Astrocyte (in vitro differentiated cells and primary cell): ENCODE results near the gene PAQR4. TPM values are rescaled to one million over a fixed set of nuclear protein-coding genes. Genes with fewer than 3 reads are reported as not detected.
A peak's percentile ranks its signal among the peaks of the same experiment; 100 is the strongest.

ENCODE experiments used
- DNase-seq: peaks from one replicate; pipeline ENCODE4 v3.0.0-alpha.2; 2010; ENCODE audit warnings: low read depth
- FAIRE-seq: peaks from 2 replicates; lab custom pipeline; 2011; peaks lifted over from hg19 to GRCh38; lab: Jason Lieb, UNC
- H2AFZ ChIP-seq: 2 replicates; pipeline ENCODE4 v1.6.0; 2012; ENCODE audit warnings: low read depth, low read length, inconsistent platforms
- H3K27ac ChIP-seq: 2 replicates; pipeline ENCODE4 v1.5.1; 2011; ENCODE audit warnings: low read depth, low read length, inconsistent platforms
- H3K27me3 ChIP-seq: 2 replicates; pipeline ENCODE4 v1.6.0; 2011; ENCODE audit warnings: low read length, inconsistent platforms; ENCODE audit not compliant: insufficient read depth
- H3K36me3 ChIP-seq: 2 replicates; pipeline ENCODE4 v1.5.1; 2011; ENCODE audit warnings: low read length, inconsistent platforms; ENCODE audit not compliant: insufficient read depth
- H3K4me1 ChIP-seq: 2 replicates; pipeline ENCODE4 v1.5.1; 2011; ENCODE audit warnings: low read length, inconsistent platforms; ENCODE audit not compliant: insufficient read depth
- H3K4me2 ChIP-seq: 2 replicates; pipeline ENCODE4 v1.6.0; 2012; ENCODE audit warnings: low read length, inconsistent platforms
- H3K4me3 ChIP-seq: 2 replicates; pipeline ENCODE4 v1.5.1; 2011; ENCODE audit warnings: low read depth, mild to moderate bottlenecking, low read length, inconsistent platforms; ENCODE audit not compliant: insufficient read depth
- H3K79me2 ChIP-seq: 2 replicates; pipeline ENCODE4 v1.6.0; 2012; ENCODE audit warnings: mild to moderate bottlenecking, low read length, inconsistent platforms; ENCODE audit not compliant: insufficient read depth
- H3K9ac ChIP-seq: 2 replicates; pipeline ENCODE4 v1.6.0; 2012; ENCODE audit warnings: mild to moderate bottlenecking, low read length, inconsistent platforms
- H3K9me3 ChIP-seq: 2 replicates; pipeline ENCODE4 v1.5.1; 2012; ENCODE audit warnings: low read depth, mild to moderate bottlenecking, low read length, inconsistent platforms; ENCODE audit not compliant: insufficient read depth
- H4K20me1 ChIP-seq: 2 replicates; pipeline ENCODE4 v1.6.0; 2012; ENCODE audit warnings: low read length, inconsistent platforms; ENCODE audit not compliant: insufficient read depth
- H3K27ac Mint-ChIP-seq: one replicate; pipeline ENCODE4 v1.8.0; 2021; ENCODE audit warnings: mild to moderate bottlenecking, mixed read lengths; ENCODE audit not compliant: unreplicated experiment
- H3K27me3 Mint-ChIP-seq: one replicate; pipeline ENCODE4 v1.8.0; 2021; ENCODE audit warnings: low read depth, mixed read lengths; ENCODE audit not compliant: unreplicated experiment
- H3K36me3 Mint-ChIP-seq: one replicate; pipeline ENCODE4 v1.8.0; 2021; ENCODE audit warnings: low read depth, mixed read lengths; ENCODE audit not compliant: unreplicated experiment
- H3K4me1 Mint-ChIP-seq: one replicate; pipeline ENCODE4 v1.8.0; 2021; ENCODE audit warnings: low read depth, mixed read lengths; ENCODE audit not compliant: unreplicated experiment
- H3K4me3 Mint-ChIP-seq: one replicate; pipeline ENCODE4 v1.8.0; 2021; ENCODE audit warnings: mild to moderate bottlenecking, moderate library complexity, mixed read lengths; ENCODE audit not compliant: unreplicated experiment
- H3K9me3 Mint-ChIP-seq: one replicate; pipeline ENCODE4 v1.8.0; 2021; ENCODE audit warnings: mild to moderate bottlenecking, mixed read lengths; ENCODE audit not compliant: unreplicated experiment
- EZH2 ChIP-seq: IDR thresholded peaks from 2 replicates; pipeline ENCODE4 v1.6.1; 2012; ENCODE audit warnings: mild to moderate bottlenecking, low read length, inconsistent platforms; ENCODE audit not compliant: insufficient read depth
- total RNA-seq: library from RNA; stranded (reverse); gene quantifications from 2 replicates; pipeline ENCODE4 v1.2.1, GENCODE V29; 2021
- TF ChIP-seq, protein P1 (sequence below): IDR thresholded peaks from 2 replicates; pipeline ENCODE4 v1.5.1; 2011; ENCODE audit warnings: low read depth, mild to moderate bottlenecking, inconsistent platforms, low read length, moderate library complexity; ENCODE audit not compliant: insufficient read depth

The PAQR4 gene
- total RNA-seq, 1 donor from 2014 or later = 4.8 TPM

DNA sequence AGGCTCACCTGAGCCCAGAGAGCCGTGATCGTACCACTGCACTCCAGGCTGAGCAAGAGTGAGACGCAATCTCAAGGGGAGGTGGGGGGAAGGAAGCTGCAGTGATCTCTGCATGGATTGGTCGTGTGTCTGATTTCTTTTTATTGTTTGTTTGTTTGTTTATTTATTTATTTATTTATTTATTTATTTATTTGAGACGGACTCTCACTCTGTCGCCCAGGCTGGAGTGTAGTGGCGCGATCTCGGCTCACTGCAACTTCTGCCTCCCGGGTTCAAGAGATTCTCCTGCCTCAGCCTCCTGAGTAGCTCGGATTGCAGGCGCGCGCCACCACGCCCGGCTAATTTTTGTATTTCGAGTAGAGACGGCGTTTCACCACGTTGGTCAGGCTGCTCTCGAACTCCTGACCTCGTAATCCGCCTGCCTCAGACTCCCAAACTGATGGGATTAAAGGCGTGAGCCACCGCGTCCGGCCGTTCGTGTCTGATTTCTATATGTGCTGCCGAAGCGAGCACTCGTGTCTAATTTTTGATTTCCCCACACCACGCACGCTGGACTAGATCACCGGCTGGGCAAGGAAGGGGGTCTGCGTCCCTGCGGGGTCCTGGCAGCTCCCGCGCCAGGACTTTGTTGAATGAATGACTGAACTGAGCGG lies 50.6 kb downstream of the PAQR4 start:
- H3K27ac ChIP-seq = peak overlapping the region; percentile 100

DNA sequence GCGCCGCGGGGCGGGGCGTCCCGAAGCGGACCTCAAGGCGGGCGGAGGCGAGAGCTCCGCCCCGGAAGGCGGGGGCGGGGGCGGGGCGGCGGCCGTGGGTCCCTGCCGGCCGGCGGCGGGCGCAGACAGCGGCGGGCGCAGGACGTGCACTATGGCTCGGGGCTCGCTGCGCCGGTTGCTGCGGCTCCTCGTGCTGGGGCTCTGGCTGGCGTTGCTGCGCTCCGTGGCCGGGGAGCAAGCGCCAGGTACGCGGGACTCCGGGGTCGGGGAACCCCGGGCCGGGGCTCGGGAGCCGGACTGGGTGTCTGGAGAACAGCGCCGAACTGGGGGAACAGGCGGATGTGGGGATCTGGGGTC lies 51.1 kb downstream of the PAQR4 start, which contains the start of gene TNFRSF12A:
Gene TNFRSF12A (plus strand): TSS at position 122 of the 357 bp plus-strand sequence. CDS start 30 bp downstream, at position 152.
- Histone ChIP-seq H2AFZ (peak within 1 kb of the TSS; percentile 68), H3K9me3 (no peaks in the 10 kb centered on the region), H3K4me3 (peak within 1 kb of the TSS; percentile 94), H3K36me3 (no peaks in the 10 kb centered on the region), H3K27ac (peak within 1 kb of the TSS; percentile 100), H3K9ac (peak within 1 kb of the TSS; percentile 99), H4K20me1 (peaks cover 7% of the 10 kb centered on the region), H3K4me2 (peak within 1 kb of the TSS; percentile 88), H3K27me3 (no peaks in the 10 kb centered on the region), H3K4me1 (peaks cover 29% of the 10 kb centered on the region), H3K79me2 (peaks cover 5% of the 10 kb centered on the region)
- FAIRE-seq = no peak
- Mint-ChIP-seq H3K4me3 (peak within 1 kb of the TSS; percentile 93), H3K4me1 (peaks cover 15% of the 10 kb centered on the region), H3K27me3 (no peaks in the 10 kb centered on the region), H3K36me3 (peaks cover 2% of the 10 kb centered on the region), H3K27ac (peak within 1 kb of the TSS; percentile 100), H3K9me3 (no peaks in the 10 kb centered on the region)
- peak; percentile 35 for DNase-seq
- no peak for TF ChIP-seq EZH2
- TF ChIP-seq, protein P1, sequence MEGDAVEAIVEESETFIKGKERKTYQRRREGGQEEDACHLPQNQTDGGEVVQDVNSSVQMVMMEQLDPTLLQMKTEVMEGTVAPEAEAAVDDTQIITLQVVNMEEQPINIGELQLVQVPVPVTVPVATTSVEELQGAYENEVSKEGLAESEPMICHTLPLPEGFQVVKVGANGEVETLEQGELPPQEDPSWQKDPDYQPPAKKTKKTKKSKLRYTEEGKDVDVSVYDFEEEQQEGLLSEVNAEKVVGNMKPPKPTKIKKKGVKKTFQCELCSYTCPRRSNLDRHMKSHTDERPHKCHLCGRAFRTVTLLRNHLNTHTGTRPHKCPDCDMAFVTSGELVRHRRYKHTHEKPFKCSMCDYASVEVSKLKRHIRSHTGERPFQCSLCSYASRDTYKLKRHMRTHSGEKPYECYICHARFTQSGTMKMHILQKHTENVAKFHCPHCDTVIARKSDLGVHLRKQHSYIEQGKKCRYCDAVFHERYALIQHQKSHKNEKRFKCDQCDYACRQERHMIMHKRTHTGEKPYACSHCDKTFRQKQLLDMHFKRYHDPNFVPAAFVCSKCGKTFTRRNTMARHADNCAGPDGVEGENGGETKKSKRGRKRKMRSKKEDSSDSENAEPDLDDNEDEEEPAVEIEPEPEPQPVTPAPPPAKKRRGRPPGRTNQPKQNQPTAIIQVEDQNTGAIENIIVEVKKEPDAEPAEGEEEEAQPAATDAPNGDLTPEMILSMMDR = no peak

More for the DNA sequence above, 50.6 kb downstream of the PAQR4 start:
- Mint-ChIP-seq H3K36me3 (peaks cover 5% of the 10 kb centered on the region), H3K4me3 (peak overlapping the region; percentile 90), H3K27me3 (no peaks in the 10 kb centered on the region), H3K4me1 (peaks cover 18% of the 10 kb centered on the region), H3K9me3 (no peaks in the 10 kb centered on the region), H3K27ac (peak overlapping the region; percentile 90)
- H2AFZ ChIP-seq = peak overlapping the region; percentile 68
- FAIRE-seq (no peak), DNase-seq (no peak)
- H3K9me3 ChIP-seq = no peaks in the 10 kb centered on the region
- H3K9ac ChIP-seq = peak overlapping the region; percentile 99
- peaks cover 5% of the 10 kb centered on the region for H3K79me2 ChIP-seq
- H3K4me3 ChIP-seq = peak overlapping the region; percentile 52
- H3K4me2 ChIP-seq = peak overlapping the region; percentile 88
- H3K36me3 ChIP-seq = no peaks in the 10 kb centered on the region
- no peaks in the 10 kb centered on the region for H3K27me3 ChIP-seq
- H4K20me1 ChIP-seq = peaks cover 6% of the 10 kb centered on the region
- H3K4me1 ChIP-seq = peaks cover 29% of the 10 kb centered on the region
- TF ChIP-seq EZH2 = no peak
- TF ChIP-seq, protein P1 = no peak
